GM19397 (cell line): ENCODE data around the gene GALNT10.

Experiments
- ATAC-seq: cut with Tn5 transposase; IDR thresholded peaks from one replicate; pipeline ENCODE4 v1.9.1; 2021; ENCODE audit warnings: mild to moderate bottlenecking, moderate library complexity; ENCODE audit not compliant: unreplicated experiment

GALNT10 gene

DNA sequence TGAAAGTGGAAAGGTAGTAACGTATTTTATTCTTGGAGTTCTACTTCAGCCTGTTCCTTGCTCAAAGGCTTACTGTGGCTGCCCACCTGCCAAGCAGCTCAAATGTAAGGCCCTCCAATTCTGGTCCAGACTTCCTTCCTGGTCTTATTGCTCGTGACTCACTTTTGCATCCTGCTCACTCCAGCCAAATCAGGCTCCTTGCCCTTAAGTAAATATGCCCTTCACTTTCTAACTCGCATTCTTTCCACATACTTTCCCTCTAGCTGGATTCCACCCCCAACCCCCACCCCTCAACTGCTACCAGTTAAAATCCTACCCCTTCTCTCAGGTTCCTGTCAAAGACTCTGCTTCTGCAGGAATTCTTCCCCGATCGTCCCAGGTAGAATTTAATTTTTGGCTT is 96.6 kb downstream of the GALNT10 start:
- ATAC-seq = no peak

- no peak for ATAC-seq
Observed at GRCh38 chr5:154288145-154288544, 97.6 kb downstream of the GALNT10 start.

GRCh38 chr5:154291917-154292316 is 101.4 kb downstream of the GALNT10 start:
- ATAC-seq = no peak

- ATAC-seq = no peak
Observed at GRCh38 chr5:154293219-154293618, 102.7 kb downstream of the GALNT10 start.

GRCh38 chr5:154295551-154295950 is 105.0 kb downstream of the GALNT10 start:
- no peak for ATAC-seq

GRCh38 chr5:154296525-154297159 is 106.1 kb downstream of the GALNT10 start:
- no peak for ATAC-seq

DNA sequence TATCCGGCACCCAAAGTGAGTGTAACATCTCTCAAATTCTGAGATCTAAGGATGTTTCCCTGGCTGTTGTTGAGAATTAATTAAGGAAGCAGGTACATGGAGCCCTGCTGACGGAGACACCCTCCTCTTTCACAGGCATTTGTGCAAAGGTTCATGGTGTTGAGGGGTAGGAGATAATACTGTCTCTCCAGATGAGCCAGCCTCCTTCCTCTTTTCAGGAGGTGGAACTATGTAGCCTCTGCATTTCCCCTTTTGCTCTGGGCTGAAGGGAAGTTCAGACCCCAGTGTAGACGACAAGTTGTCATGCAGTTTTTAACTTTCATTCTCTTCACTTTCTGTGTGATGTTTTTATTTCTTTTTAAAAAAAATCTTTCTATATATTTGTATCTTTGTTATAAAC is 107.5 kb downstream of the GALNT10 start:
- ATAC-seq = no peak

- ATAC-seq = no peak
Observed at GRCh38 chr5:154300207-154300883, 109.8 kb downstream of the GALNT10 start.

DNA sequence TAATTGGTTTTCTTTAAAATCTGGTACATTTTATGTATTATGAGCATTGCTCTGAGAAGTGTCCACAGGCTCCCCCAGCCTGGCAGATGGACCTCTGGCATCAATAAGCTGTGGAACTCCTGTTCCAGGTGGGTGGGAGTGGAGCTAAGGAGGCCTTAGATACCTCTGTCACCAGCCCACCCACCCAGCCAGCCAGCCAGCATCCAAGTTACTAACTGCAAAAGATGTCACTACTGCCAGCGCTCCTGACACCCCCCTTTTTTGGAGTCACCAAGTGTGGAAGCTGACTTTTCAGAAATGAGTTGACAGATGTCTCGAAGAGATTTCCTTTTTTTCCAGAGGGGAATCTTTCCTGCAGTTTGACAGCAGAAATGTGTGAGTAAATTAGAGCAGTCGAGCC is 111.2 kb downstream of the GALNT10 start:
- no peak for ATAC-seq

- no peak for ATAC-seq
Observed at GRCh38 chr5:154302161-154302560, 111.6 kb downstream of the GALNT10 start.

DNA sequence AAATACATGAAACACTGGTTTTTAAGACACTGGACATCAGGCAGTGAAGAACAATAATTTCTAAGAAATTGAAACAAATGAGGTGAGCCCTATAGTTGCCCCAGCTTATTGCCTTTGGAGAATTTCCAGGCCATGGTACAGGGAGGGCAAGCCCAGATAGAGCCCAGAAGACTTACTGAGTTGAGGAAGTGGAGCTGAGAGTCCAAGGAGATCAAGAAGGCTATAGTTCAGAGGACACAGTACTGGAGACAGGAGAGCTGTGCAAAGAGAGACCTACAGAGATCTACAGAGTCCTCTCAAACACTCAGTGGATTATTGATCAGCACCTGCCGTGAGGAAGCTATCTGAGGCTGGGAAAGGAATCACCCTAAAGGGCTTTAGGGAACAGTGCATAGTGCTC is 112.6 kb downstream of the GALNT10 start:
- ATAC-seq = no peak

GRCh38 chr5:154308443-154309370 is 118.2 kb downstream of the GALNT10 start:
- ATAC-seq = no peak

DNA sequence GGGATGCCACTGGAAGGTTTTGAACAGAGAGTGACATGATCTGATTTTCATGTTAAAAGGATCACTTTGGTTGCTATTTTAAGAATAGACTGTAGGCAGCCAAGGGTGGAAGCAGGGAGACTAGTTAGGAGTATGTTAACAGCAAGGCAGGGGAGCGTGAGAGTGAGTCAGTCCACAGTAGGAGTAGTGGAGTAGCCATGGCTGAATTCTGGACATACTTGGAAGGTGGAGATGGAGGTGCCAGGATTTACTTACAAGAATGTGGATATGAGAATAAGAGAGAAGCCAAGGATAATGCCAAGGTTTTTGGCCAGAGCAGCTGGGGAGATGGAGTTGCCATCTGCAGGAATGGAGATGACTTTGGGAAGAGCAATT is 118.8 kb downstream of the GALNT10 start:
- ATAC-seq = no peak

- no peak for ATAC-seq
Observed at GRCh38 chr5:154309805-154310204, 119.3 kb downstream of the GALNT10 start.

DNA sequence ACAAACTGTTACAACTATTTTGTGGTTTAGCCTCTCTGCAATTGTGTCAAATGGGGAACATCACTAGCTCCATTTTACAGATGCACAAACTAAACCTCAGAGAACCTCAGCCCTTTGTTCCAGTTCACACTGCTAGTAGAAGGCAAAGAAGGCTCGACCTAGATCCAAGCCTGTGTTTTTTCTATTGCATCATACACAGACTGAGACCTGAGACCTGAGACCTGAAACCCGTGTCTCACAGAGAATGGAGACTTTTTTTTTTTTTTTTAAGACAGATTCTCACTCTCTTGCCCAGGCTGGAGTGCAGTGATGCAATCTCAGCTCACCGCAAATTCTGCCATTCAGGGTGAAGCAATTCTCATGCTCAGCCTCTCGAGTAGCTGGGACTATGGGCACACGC is 120.8 kb downstream of the GALNT10 start:
- no peak for ATAC-seq

DNA sequence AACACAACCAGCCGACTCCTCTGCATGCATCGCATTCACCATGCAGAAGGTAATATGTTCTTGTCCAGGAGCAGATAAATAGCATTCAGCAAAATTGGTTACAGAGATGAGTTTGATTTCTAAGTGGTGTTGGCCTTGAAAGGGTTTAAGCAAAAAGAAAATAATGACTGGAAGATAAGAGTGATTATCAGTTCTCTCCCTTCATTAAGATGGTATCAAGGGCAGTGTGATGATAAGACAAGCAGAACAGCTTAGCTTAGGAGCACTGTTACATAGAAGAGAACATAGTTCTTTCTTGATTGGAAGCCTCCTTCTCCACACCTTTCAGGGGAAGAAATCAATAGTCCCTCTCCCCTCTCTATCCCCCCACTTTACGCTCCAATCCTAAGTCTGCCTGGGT is 121.5 kb downstream of the GALNT10 start:
- ATAC-seq = no peak

DNA sequence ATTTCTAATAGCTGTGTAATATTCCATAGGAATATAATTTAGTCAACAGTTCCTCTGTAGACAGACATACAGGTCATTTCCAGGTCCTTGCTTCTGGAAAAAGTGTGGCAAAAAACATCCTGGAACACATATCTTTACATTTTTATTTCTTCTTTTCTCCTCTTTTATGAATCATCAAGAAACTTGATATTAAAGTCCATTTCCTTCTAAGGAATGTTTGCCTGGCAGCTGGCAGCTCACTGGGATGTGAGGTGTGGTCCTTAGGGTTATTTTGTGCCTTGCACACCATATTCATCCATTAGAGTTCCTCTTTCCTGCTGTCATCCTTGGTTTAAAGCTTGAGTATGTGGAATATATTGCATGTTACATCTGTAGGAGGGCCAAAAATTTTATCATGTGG is 122.0 kb downstream of the GALNT10 start:
- ATAC-seq = no peak

DNA sequence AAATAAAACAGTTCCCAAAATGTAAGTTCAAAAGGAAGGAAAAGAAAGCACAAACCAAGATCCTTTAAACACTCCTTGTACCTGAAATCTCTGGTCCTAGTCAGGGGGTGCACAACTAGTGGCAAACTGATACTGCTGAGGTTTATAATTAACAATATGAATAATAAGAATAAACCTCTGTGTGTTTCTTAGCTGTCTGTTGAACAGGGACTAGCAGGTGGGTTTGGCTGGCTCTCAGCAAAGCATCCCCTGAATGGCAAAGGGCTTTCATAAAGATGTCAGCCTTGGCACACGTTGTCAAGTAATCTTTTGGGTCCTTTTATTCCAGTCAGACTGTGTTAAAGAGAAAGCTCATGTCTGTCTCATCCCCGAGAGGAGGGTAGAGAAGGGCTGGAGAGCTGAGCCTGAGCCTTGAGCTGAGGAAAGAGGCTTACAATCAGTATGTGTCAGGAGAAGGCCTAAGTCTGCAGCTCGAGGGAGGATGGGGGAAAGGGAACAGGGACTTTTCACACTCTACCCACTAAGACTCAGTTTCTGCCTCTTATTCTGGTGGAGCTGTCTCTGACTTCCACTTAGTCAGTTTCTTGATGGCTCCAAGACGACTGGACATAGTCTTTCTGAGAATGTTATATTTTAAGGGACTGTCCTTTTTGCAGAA is 123.0 kb downstream of the GALNT10 start:
- ATAC-seq = no peak

DNA sequence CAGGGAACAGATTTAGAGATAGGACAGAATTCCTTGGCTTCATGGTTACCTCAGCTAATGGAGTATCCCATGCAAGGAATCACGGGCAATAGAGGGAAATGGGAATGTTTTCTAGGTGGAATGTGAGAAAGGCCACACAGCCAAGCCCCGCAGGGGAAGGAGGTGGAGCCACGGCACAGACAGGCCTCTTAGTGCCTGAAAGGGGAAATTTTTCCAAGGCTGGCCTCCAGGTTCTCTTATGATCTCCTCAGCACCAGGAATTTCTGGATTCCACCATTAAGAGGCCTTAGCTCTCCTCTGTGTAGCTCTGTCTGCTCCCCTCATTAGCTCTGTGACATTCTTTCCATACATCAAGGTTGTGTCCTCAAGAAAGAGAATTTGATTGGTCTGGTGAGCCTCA is 124.7 kb downstream of the GALNT10 start:
- no peak for ATAC-seq

DNA sequence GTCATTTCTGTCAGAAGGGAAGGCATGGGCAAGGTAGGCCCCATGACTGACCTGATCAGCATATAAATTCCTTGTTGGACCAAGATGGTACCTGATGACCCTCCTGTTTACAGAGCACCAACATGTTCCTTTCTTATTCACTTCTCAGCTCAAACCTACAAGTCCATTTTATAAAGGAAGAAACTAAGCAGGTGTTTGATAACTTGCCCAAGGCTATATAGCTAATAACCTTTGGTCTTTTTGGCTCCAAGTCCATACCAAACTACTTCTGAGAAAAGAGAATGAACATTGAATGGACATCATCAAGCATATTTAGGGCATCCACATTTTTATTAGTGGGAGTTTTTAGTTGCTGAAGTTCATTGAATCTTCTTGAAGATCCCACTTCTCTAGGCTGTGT is 125.2 kb downstream of the GALNT10 start:
- no peak for ATAC-seq

DNA sequence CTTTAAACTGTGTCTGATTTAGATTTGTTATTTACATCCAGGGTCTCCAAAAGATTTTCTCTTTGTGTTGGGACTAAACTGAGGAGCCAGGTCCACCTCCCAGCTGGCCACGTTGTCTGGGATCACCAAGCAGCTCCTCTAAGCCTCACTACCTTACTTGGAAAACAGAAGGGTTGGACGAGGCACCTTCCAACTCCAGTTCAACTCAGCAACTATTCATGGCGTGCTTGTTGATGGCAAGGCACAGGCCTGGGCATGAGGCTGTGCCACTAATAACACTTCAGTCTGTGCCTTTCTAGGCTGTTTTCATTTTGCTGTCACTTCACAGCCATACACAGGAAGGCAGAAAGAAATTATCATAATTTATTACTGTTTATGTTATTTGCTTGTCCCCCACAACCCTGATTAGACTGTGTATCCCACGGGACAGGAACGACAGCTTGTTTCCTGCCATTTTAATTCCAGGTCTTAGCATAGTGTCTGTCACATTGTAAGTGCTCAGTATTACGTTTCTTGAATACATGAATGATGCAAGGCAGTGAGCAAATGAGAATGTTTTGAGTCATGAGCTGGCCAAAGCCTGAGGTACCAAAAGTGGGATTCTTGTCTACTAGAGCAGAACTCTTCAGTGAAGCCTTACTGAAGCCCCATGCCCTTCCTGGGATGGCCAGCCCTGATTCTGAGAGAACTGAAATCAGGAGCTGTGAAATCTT is 125.8 kb downstream of the GALNT10 start:
- ATAC-seq = no peak
